Activated naive CD4-positive, alpha-beta T cell treated with anti-CD3 and anti-CD28 coated beads, Interleukin-2, amount 10 ng/mL, durations not matched to agents 7 days and 5 days (primary cell): ENCODE measurements around the gene GRK5.
A peak's percentile ranks its signal among the peaks of the same experiment; 100 is the strongest.

Experiments
- CTCF ChIA-PET: fragments of 350-600 bp; sonication (Branson Sonifier 250); formaldehyde crosslinking; loops from one replicate; lab custom pipeline; 2021; ENCODE audit warnings: antibody characterized with exemption; lab: Charles Lee
- DNase-seq: peaks from one replicate; pipeline ENCODE4 v3.0.0-alpha.2; 2020
- H3K27ac Mint-ChIP-seq: one replicate; pipeline ENCODE4 v1.8.0; 2021; ENCODE audit warnings: mild to moderate bottlenecking, moderate library complexity, mixed read lengths
- H3K27me3 Mint-ChIP-seq: one replicate; pipeline ENCODE4 v1.8.0; 2021; ENCODE audit warnings: mild to moderate bottlenecking, mixed read lengths
- H3K36me3 Mint-ChIP-seq: one replicate; pipeline ENCODE4 v1.8.0; 2021; ENCODE audit warnings: mixed read lengths
- H3K4me1 Mint-ChIP-seq: one replicate; pipeline ENCODE4 v1.8.0; 2021; ENCODE audit warnings: mixed read lengths
- H3K4me3 Mint-ChIP-seq: one replicate; pipeline ENCODE4 v1.8.0; 2021; ENCODE audit warnings: mild to moderate bottlenecking, moderate library complexity, mixed read lengths
- H3K9me3 Mint-ChIP-seq: one replicate; pipeline ENCODE4 v1.8.0; 2021; ENCODE audit warnings: mixed read lengths

GRK5 gene

GRCh38 chr10:119313024-119313423 lies 105.7 kb downstream of the GRK5 start:
- Mint-ChIP-seq H3K4me1 (peaks cover 56% of the 10 kb centered on the region), H3K4me3 (peak overlapping the region; percentile 11), H3K27me3 (peaks cover 88% of the 10 kb centered on the region), H3K9me3 (peaks cover 5% of the 10 kb centered on the region), H3K27ac (no peak overlapping the region), H3K36me3 (peaks cover 15% of the 10 kb centered on the region)
- CTCF ChIA-PET, result no interaction called here
- no peak for DNase-seq

- Mint-ChIP-seq H3K36me3 (peaks cover 15% of the 10 kb centered on the region), H3K4me1 (peaks cover 53% of the 10 kb centered on the region), H3K27ac (no peak overlapping the region), H3K27me3 (peaks cover 89% of the 10 kb centered on the region), H3K9me3 (peaks cover 5% of the 10 kb centered on the region), H3K4me3 (no peak overlapping the region)
- peak; percentile 55 for DNase-seq
- CTCF ChIA-PET, result interaction anchor here (0.9 kb wide), 1 partner anchor 9 kb away, joined by 3 read pairs; no protein-coding TSS in a partner anchor
Observed at GRCh38 chr10:119313644-119314043, 106.3 kb downstream of the GRK5 start.

GRCh38 chr10:119314061-119314460 lies 106.7 kb downstream of the GRK5 start:
- Mint-ChIP-seq H3K9me3 (peaks cover 5% of the 10 kb centered on the region), H3K36me3 (peaks cover 15% of the 10 kb centered on the region), H3K27me3 (peaks cover 89% of the 10 kb centered on the region), H3K4me3 (no peak overlapping the region), H3K27ac (no peak overlapping the region), H3K4me1 (peaks cover 53% of the 10 kb centered on the region)
- no peak for DNase-seq
- CTCF ChIA-PET, result interaction anchor here (0.9 kb wide), 1 partner anchor 8 kb away, joined by 3 read pairs; no protein-coding TSS in a partner anchor

GRCh38 chr10:119314486-119314885 lies 107.1 kb downstream of the GRK5 start:
- Mint-ChIP-seq H3K4me1 (peaks cover 53% of the 10 kb centered on the region), H3K27ac (no peak overlapping the region), H3K9me3 (peaks cover 5% of the 10 kb centered on the region), H3K4me3 (no peak overlapping the region), H3K27me3 (peaks cover 89% of the 10 kb centered on the region), H3K36me3 (peaks cover 15% of the 10 kb centered on the region)
- CTCF ChIA-PET, result interaction anchor here (0.6 to 0.9 kb wide), 2 partner anchors 8 to 105 kb away, joined by 3 read pairs; no protein-coding TSS in a partner anchor
- DNase-seq, result no peak

- peaks cover 51% of the 10 kb centered on the region for H3K4me1 Mint-ChIP-seq
- H3K27ac Mint-ChIP-seq, result peak overlapping the region; percentile 67
- H3K9me3 Mint-ChIP-seq, result peaks cover 5% of the 10 kb centered on the region
- H3K4me3 Mint-ChIP-seq, result no peak overlapping the region
- H3K36me3 Mint-ChIP-seq, result peaks cover 13% of the 10 kb centered on the region
- CTCF ChIA-PET, result interaction anchor here (1.1 kb wide), 1 partner anchor 116 kb away, joined by 3 read pairs; no protein-coding TSS in a partner anchor
- DNase-seq, result peak; percentile 71
- peaks cover 87% of the 10 kb centered on the region for H3K27me3 Mint-ChIP-seq
Observed at GRCh38 chr10:119315128-119316001, 108.0 kb downstream of the GRK5 start.

GRCh38 chr10:119316002-119316358 lies 108.6 kb downstream of the GRK5 start:
- Mint-ChIP-seq H3K4me1 (peaks cover 46% of the 10 kb centered on the region), H3K9me3 (peaks cover 5% of the 10 kb centered on the region), H3K27ac (no peak overlapping the region), H3K27me3 (peaks cover 81% of the 10 kb centered on the region), H3K4me3 (no peak overlapping the region), H3K36me3 (peaks cover 8% of the 10 kb centered on the region)
- no peak for DNase-seq
- CTCF ChIA-PET, result interaction anchor here (0.8 to 1.1 kb wide), 2 partner anchors 102 to 117 kb away, joined by 3 read pairs; no protein-coding TSS in a partner anchor

GRCh38 chr10:119316729-119317097 lies 109.3 kb downstream of the GRK5 start:
- H3K27ac Mint-ChIP-seq, result no peak overlapping the region
- H3K27me3 Mint-ChIP-seq, result peaks cover 77% of the 10 kb centered on the region
- CTCF ChIA-PET, result interaction anchor here (0.8 kb wide), 1 partner anchor 102 kb away, joined by 3 read pairs; no protein-coding TSS in a partner anchor
- DNase-seq, result no peak
- H3K4me1 Mint-ChIP-seq, result peaks cover 43% of the 10 kb centered on the region
- H3K4me3 Mint-ChIP-seq, result no peak overlapping the region
- H3K36me3 Mint-ChIP-seq, result peaks cover 5% of the 10 kb centered on the region
- peaks cover 5% of the 10 kb centered on the region for H3K9me3 Mint-ChIP-seq

- H3K36me3 Mint-ChIP-seq, result no peaks in the 10 kb centered on the region
- peaks cover 30% of the 10 kb centered on the region for H3K4me1 Mint-ChIP-seq
- H3K27ac Mint-ChIP-seq, result no peak overlapping the region
- H3K4me3 Mint-ChIP-seq, result no peak overlapping the region
- DNase-seq, result no peak
- peaks cover 64% of the 10 kb centered on the region for H3K27me3 Mint-ChIP-seq
- H3K9me3 Mint-ChIP-seq, result no peaks in the 10 kb centered on the region
- CTCF ChIA-PET, result no interaction called here
Observed at GRCh38 chr10:119318411-119319160, 111.2 kb downstream of the GRK5 start.

GRCh38 chr10:119319161-119319919 lies 112.0 kb downstream of the GRK5 start:
- no peak overlapping the region for H3K4me3 Mint-ChIP-seq
- H3K4me1 Mint-ChIP-seq, result peaks cover 23% of the 10 kb centered on the region
- H3K27ac Mint-ChIP-seq, result no peak overlapping the region
- CTCF ChIA-PET, result interaction anchor here (1.2 to 1.8 kb wide), 2 partner anchors 13 to 119 kb away, joined by 4 read pairs; no protein-coding TSS in a partner anchor
- H3K9me3 Mint-ChIP-seq, result no peaks in the 10 kb centered on the region
- no peak for DNase-seq
- H3K36me3 Mint-ChIP-seq, result no peaks in the 10 kb centered on the region
- H3K27me3 Mint-ChIP-seq, result peaks cover 57% of the 10 kb centered on the region

- Mint-ChIP-seq H3K27ac (no peak overlapping the region), H3K36me3 (no peaks in the 10 kb centered on the region), H3K9me3 (no peaks in the 10 kb centered on the region), H3K4me1 (peaks cover 18% of the 10 kb centered on the region), H3K27me3 (peaks cover 51% of the 10 kb centered on the region), H3K4me3 (no peak overlapping the region)
- CTCF ChIA-PET, result interaction anchor here (1.2 to 1.8 kb wide), 2 partner anchors 13 to 120 kb away, joined by 4 read pairs; no protein-coding TSS in a partner anchor
- no peak for DNase-seq
Observed at GRCh38 chr10:119319920-119320258, 112.5 kb downstream of the GRK5 start.

GRCh38 chr10:119320981-119321380 lies 113.6 kb downstream of the GRK5 start:
- no peak for DNase-seq
- CTCF ChIA-PET, result interaction anchor here (1.0 to 1.8 kb wide), 2 partner anchors 121 to 123 kb away, joined by 3 to 4 read pairs; no protein-coding TSS in a partner anchor
- Mint-ChIP-seq H3K4me1 (peaks cover 7% of the 10 kb centered on the region), H3K36me3 (no peaks in the 10 kb centered on the region), H3K27me3 (peaks cover 40% of the 10 kb centered on the region), H3K9me3 (no peaks in the 10 kb centered on the region), H3K27ac (no peak overlapping the region), H3K4me3 (no peak overlapping the region)

GRCh38 chr10:119323085-119324016 lies 116.0 kb downstream of the GRK5 start:
- H3K4me3 Mint-ChIP-seq, result no peak overlapping the region

GRCh38 chr10:119325131-119325530 lies 117.8 kb downstream of the GRK5 start:
- Mint-ChIP-seq H3K9me3 (no peaks in the 10 kb centered on the region), H3K27ac (no peak overlapping the region), H3K27me3 (no peaks in the 10 kb centered on the region), H3K36me3 (peaks cover 5% of the 10 kb centered on the region), H3K4me1 (no peaks in the 10 kb centered on the region), H3K4me3 (no peak overlapping the region)
- CTCF ChIA-PET, result no interaction called here
- DNase-seq, result no peak

More at GRCh38 chr10:119323085-119324016, 116.0 kb downstream of the GRK5 start:
- H3K4me1 Mint-ChIP-seq, result no peaks in the 10 kb centered on the region
- H3K27me3 Mint-ChIP-seq, result peaks cover 18% of the 10 kb centered on the region
- CTCF ChIA-PET, result interaction anchor here (0.8 to 1.4 kb wide), 3 partner anchors 9 to 124 kb away, joined by 3 to 6 read pairs (median 3); no protein-coding TSS in a partner anchor
- H3K9me3 Mint-ChIP-seq, result no peaks in the 10 kb centered on the region
- DNase-seq, result no peak
- H3K36me3 Mint-ChIP-seq, result no peaks in the 10 kb centered on the region
- H3K27ac Mint-ChIP-seq, result no peak overlapping the region
